NCI-H2196 treated with DMSO at 0.1 percent for 48 hours (cell line): Measurements from ENCODE around the gene FOXI2.

Experiments used
- DNase-seq: peaks from one replicate; lab custom pipeline; 2025; ENCODE audit not compliant: unreplicated experiment; lab: John Stamatoyannopoulos, UW

FOXI2 gene

DNA sequence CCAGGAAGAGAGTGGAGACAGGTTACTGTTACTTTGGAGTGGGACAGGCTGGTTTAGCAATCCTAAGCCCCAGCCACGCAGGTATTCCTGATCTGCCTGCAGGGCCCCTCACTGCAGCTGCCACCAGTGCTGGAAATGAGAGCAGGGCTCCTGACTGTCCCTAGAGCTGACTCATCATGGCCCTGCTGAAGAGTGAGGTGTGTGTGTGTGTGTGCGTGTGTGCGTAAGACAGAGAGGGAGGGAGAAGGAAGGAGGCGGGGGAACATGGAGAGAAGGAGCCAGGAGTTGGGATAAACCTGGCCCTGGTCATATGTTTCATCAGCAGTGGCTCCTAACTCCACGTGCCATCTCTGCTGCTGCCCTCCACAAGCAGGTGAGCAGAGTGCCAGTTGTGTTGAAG is 3.6 kb downstream of the FOXI2 start:
- DNase-seq, result no peak

DNA sequence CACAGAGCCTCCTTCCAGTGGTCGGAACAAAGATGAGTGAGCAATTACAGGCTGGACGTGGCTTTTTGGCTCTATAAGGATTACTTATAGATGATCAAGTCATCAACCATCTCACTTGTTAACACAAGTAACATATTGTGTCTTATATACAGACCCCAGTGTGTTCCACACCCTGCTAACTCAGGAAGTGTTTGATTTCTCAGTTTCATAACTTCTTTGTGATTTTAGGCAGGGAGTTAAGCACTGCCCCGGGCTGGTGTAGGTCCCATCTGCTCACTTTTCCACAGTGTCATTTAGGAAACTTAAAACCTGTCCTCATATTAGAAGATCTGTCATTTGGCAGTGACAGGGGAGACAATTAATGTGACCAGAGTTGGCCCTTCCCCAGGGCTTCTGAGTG is 6.2 kb downstream of the FOXI2 start:
- no peak for DNase-seq

- no peak for DNase-seq
These were observed 8.0 kb downstream of the FOXI2 start for GRCh38 chr10:127744956-127745355.

DNA sequence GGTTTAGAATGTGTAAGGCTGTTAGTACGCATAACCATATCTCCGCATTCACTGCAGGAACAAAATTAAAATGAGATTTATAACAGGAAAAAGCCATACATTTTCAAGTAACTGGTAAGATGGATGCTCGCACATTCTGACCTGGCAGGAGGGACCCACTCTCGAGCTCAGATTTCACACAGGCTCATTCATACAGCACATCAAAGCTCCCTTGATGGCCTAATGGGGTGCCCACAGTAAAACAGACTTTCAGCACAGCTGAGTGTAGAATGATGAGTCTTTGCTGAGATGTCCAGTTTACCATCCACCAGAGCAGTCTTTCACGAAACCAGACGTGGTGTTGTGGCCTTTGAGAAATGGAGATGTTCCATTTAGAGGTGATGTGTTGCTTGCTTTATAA is 8.9 kb downstream of the FOXI2 start:
- DNase-seq, result no peak

- no peak for DNase-seq
These were observed 18.8 kb downstream of the FOXI2 start for GRCh38 chr10:127755753-127756152.

GRCh38 chr10:127756264-127756663 is 19.3 kb downstream of the FOXI2 start:
- DNase-seq, result no peak

DNA sequence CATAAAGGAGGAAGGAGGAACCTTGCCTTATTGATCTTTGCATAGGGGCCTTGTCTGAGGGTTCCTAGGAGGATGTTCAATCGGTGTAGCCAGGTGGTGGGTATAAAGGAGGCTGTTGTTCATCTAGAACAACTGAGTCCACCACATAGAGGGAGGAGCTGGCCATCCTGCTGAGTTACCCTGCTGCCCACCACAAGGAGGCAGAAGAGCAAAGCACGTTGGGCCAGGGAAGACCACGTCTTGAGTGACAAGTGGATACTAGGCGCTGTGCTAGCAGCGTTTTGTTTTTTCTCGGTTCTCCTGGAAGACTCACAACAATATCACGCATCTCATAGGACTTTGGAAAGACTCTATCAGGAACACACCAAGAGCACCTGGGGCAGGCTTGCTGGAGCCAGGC is 20.0 kb downstream of the FOXI2 start:
- DNase-seq, result no peak

DNA sequence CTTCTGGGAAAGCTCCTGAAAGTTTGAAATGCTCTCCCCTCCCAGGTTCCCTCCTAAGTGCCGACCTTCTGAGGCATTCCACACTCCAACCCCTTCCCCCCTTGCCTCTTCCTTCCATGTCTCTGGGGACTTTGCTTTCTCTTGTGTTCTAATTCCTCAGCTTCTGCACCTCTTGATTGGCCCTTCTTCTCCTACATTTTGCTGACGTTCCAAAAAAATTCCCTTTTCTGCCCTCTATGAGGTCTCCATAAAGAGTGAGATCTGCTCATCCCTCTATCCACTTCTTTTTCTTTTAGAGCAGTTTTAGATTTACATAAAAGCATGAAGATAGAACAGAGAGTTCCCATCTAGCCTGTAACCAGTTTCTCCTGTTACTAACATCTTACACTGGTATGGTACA is 22.3 kb downstream of the FOXI2 start:
- DNase-seq, result no peak

GRCh38 chr10:127762925-127763324 is 25.9 kb downstream of the FOXI2 start:
- DNase-seq, result no peak

DNA sequence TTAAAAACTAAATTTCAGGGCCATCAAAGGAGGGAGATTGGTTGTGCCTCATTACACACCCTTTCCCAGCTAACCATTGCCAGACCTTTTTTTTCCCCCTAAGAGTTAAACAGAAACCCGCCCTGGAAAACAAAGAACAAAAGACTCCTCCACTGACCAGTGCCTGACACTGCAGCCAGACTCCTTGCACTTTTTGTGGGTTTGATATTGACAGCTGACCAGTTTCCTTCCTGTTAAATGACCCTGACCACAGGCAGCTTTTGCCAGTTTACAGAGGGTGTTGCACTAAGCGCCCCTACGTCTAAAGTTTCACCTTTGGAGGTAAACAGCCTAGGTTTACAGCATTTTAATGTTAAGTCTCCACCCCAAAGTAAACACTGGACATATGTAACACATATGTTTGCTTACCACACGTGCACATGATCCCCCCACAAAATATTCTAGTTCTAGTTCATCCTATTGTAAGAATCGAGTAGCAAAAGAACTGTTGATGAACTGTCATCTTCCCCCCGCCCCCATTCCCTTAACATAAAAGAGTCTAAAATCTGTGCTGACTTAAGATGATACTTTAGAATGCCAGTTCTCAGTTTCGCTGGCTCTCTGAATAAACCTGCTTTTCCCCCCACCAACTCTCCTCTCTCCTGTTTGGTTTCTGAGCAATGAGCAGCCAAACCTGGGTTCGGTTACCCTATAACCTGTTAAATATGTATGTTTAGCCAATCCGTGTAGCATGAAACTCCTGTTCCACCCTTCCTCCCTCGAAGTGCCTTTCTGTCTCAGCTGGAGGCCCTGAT is 38.0 kb downstream of the FOXI2 start:
- DNase-seq, result no peak

DNA sequence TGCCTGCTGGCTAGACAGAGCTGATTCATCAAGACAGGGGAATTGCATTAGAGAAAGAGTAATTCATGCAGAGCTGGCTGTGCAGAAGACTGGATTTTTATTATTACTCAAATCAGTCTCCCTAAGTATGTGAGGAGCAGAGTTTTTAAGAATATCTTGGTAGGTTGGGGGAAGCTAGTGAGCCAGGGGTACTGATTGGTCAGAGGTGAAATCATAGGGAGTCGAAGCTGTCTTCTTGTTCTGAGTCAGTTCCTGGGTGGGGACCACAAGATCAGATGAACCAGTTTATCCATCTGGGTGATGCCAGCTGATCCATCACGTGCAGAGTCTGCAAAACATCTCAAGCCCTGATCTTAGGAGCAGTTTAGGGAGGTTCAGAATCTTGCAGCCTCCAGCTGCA is 39.8 kb downstream of the FOXI2 start:
- no peak for DNase-seq

DNA sequence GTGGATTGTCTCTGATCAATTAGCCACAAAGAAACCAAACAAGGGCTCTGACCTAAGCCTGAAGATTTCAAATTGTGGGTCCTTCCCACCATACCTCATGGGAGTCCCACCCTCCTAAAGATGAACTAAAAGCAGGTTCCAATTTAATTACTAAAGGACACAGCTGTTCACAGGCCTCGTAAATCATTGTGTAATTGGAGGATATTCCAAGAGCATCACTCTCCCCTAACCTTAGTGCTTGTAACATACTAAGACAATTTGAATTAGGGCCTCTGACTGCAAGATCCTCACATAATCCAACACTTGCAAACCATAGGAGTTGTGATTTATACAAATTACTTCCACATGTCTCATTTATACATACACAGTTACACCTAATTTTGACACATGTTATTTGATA is 44.4 kb downstream of the FOXI2 start:
- DNase-seq, result no peak

DNA sequence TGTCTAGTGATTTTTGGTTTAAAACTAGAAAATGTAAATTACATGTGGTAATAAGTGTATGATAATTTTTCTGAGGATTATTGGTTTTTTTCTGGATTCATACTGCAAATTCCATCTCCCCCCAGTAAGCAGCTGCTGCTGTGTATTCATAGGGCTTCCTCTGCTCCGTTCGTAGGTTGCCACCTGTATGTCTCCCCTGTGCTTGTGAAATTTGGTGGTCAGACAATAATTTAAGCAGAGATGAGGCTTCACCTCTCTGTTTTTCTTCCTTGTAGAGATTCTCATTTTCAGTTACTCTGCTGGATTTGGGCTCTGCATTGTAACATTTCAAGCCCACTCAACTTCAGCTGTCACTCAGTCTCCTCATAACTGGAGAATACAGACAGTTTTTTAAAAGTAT is 50.9 kb downstream of the FOXI2 start:
- DNase-seq, result no peak

- DNase-seq, result no peak
These were observed 53.2 kb downstream of the FOXI2 start for GRCh38 chr10:127790066-127790624.
